DOHH2 (cell line): ENCODE data around the gene CIB4.

Source experiments
- H3F3A ChIP-seq: fragments of 200-600 bp; sonication (generic), shearing (Covaris generic); 2 replicates; pipeline ENCODE4 v1.6.0; 2016; ENCODE audit warnings: antibody characterized with exemption, mild to moderate bottlenecking; ENCODE audit not compliant: control insufficient read depth, insufficient read depth
- H3K27ac ChIP-seq: fragments of 200-600 bp; sonication (generic); 2 replicates; pipeline ENCODE4 v1.5.1; 2014; ENCODE audit warnings: low read depth, mild to moderate bottlenecking, low read length, moderate library complexity
- H3K27me3 ChIP-seq: fragments of 200-600 bp; sonication (generic); 2 replicates; pipeline ENCODE4 v1.6.1; 2014; ENCODE audit warnings: mild to moderate bottlenecking, low read length, mixed read lengths; ENCODE audit not compliant: control insufficient read depth
- H3K36me3 ChIP-seq: fragments of 200-600 bp; sonication (generic); 2 replicates; pipeline ENCODE4 v1.6.1; 2014; ENCODE audit warnings: mild to moderate bottlenecking, low read length, moderate library complexity, mixed read lengths; ENCODE audit not compliant: control insufficient read depth
- H3K4me1 ChIP-seq: fragments of 200-600 bp; sonication (generic); 2 replicates; pipeline ENCODE4 v1.6.1; 2014; ENCODE audit warnings: mild to moderate bottlenecking, low read length, mixed read lengths; ENCODE audit not compliant: control insufficient read depth
- H3K4me2 ChIP-seq: fragments of 200-600 bp; sonication (generic); 2 replicates; pipeline ENCODE4 v1.6.0; 2014; ENCODE audit warnings: mild to moderate bottlenecking, low read length, moderate library complexity
- H3K4me3 ChIP-seq: fragments of 200-600 bp; sonication (generic); 2 replicates; pipeline ENCODE4 v1.5.1; 2014; ENCODE audit warnings: mild to moderate bottlenecking, low read length, mixed read lengths
- H3K79me2 ChIP-seq: fragments of 200-600 bp; sonication (generic); 2 replicates; pipeline ENCODE4 v1.6.1; 2014; ENCODE audit warnings: mild to moderate bottlenecking, low read length, mixed read lengths; ENCODE audit not compliant: control insufficient read depth
- H3K9me2 ChIP-seq: fragments of 200-600 bp; sonication (generic); replicated peaks from 2 replicates; pipeline ENCODE4 v1.6.1; 2014; ENCODE audit warnings: mild to moderate bottlenecking, low read length, mixed read lengths; ENCODE audit not compliant: control insufficient read depth
- H3K9me3 ChIP-seq: fragments of 200-600 bp; sonication (generic); 2 replicates; pipeline ENCODE4 v1.6.1; 2014; ENCODE audit warnings: antibody characterized with exemption, low read length, mixed read lengths; ENCODE audit not compliant: control insufficient read depth, insufficient read depth
- H4K20me1 ChIP-seq: fragments of 200-600 bp; sonication (generic); 2 replicates; pipeline ENCODE4 v1.6.0; 2014; ENCODE audit warnings: low read depth, mild to moderate bottlenecking, antibody characterized with exemption, low read length, moderate library complexity; ENCODE audit not compliant: control insufficient read depth, insufficient read depth
- EZH2phosphoT487 ChIP-seq: fragments of 200-600 bp; sonication (generic); IDR thresholded peaks from 2 replicates; pipeline ENCODE4 v1.6.1; 2017; ENCODE audit warnings: borderline replicate concordance, mild to moderate bottlenecking, antibody characterized with exemption, low read length, moderate library complexity, mixed read lengths
- TF ChIP-seq, protein P1 (sequence below): fragments of 200-600 bp; sonication (generic); IDR thresholded peaks from one replicate; pipeline ENCODE4 v1.5.1; 2014; ENCODE audit warnings: antibody characterized with exemption, mild to moderate bottlenecking, low read depth, low read length; ENCODE audit not compliant: poor library complexity, severe bottlenecking

The CIB4 gene

DNA sequence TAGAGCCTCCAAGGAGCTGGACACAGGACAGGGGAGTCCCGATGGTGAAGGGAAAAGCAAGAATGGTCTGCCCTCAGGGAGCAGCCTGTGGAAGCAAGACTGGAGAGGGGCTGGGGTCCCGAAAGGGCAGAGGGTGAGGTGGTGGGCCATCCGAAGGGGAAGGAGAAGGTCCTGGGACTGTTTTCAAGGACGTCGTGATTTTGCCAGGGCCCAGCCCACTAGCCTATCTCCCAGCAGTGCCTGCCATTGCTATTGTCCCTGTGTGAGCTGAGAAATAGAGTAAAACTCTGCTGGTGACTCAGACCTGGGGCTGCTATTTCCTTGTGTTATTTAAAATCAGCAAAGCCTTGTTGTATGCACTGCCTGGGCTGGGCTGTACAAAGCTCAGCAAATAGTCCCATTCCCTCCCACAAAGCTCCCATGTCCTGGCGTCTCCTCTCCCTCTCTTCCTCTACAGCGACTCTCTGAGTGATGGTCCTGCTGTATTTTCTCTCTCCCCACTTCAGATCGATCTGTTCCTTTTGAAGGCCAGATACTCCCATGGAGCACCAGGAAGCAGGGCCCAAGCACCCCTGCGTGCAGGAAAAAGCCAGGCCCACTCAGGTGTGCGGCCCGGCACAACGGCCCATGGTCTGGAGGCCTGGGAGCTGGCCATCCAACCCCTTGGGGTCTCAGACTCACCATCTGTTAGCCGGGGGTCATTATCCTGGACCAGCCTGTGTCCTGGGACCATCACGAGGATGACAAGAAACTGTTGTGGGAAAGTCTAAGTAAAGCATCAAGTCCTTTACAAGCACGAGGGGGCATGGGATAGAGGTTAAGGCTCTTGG lies 98.3 kb downstream of the CIB4 start:
- no peaks in the 10 kb centered on the region for H4K20me1 ChIP-seq
- no peaks in the 10 kb centered on the region for H3F3A ChIP-seq
- H3K9me3 ChIP-seq, result no peaks in the 10 kb centered on the region
- no peaks in the 10 kb centered on the region for H3K36me3 ChIP-seq
- no peak overlapping the region for H3K4me2 ChIP-seq
- no peak overlapping the region for H3K4me3 ChIP-seq
- no peaks in the 10 kb centered on the region for H3K79me2 ChIP-seq
- no peak for TF ChIP-seq EZH2phosphoT487
- TF ChIP-seq, protein P1, sequence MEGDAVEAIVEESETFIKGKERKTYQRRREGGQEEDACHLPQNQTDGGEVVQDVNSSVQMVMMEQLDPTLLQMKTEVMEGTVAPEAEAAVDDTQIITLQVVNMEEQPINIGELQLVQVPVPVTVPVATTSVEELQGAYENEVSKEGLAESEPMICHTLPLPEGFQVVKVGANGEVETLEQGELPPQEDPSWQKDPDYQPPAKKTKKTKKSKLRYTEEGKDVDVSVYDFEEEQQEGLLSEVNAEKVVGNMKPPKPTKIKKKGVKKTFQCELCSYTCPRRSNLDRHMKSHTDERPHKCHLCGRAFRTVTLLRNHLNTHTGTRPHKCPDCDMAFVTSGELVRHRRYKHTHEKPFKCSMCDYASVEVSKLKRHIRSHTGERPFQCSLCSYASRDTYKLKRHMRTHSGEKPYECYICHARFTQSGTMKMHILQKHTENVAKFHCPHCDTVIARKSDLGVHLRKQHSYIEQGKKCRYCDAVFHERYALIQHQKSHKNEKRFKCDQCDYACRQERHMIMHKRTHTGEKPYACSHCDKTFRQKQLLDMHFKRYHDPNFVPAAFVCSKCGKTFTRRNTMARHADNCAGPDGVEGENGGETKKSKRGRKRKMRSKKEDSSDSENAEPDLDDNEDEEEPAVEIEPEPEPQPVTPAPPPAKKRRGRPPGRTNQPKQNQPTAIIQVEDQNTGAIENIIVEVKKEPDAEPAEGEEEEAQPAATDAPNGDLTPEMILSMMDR, result no peak
- H3K27ac ChIP-seq, result no peak overlapping the region
- H3K9me2 ChIP-seq, result no peaks in the 10 kb centered on the region
- no peaks in the 10 kb centered on the region for H3K4me1 ChIP-seq
- peaks cover 24% of the 10 kb centered on the region for H3K27me3 ChIP-seq

DNA sequence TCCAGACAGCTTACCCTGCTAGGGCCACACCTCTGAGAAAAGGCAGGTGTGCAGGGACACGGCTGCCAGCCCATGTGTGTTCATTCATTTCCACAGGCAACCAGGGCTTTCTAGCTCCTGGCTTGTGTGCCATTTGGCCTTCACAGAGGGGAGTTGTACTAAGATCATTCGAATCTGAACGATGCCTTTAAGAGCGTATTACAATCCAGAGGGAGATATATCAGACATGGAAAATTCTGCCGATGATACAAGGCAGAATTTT lies 99.0 kb downstream of the CIB4 start:
- Histone ChIP-seq H3K27ac (no peak overlapping the region), H3K4me3 (no peak overlapping the region), H3K9me2 (no peaks in the 10 kb centered on the region), H3K36me3 (no peaks in the 10 kb centered on the region), H3F3A (no peaks in the 10 kb centered on the region), H3K79me2 (no peaks in the 10 kb centered on the region), H3K4me1 (no peaks in the 10 kb centered on the region), H3K4me2 (no peak overlapping the region), H3K27me3 (peaks cover 21% of the 10 kb centered on the region), H3K9me3 (no peaks in the 10 kb centered on the region), H4K20me1 (no peaks in the 10 kb centered on the region)
- TF ChIP-seq, protein P1, result no peak
- TF ChIP-seq EZH2phosphoT487, result no peak

DNA sequence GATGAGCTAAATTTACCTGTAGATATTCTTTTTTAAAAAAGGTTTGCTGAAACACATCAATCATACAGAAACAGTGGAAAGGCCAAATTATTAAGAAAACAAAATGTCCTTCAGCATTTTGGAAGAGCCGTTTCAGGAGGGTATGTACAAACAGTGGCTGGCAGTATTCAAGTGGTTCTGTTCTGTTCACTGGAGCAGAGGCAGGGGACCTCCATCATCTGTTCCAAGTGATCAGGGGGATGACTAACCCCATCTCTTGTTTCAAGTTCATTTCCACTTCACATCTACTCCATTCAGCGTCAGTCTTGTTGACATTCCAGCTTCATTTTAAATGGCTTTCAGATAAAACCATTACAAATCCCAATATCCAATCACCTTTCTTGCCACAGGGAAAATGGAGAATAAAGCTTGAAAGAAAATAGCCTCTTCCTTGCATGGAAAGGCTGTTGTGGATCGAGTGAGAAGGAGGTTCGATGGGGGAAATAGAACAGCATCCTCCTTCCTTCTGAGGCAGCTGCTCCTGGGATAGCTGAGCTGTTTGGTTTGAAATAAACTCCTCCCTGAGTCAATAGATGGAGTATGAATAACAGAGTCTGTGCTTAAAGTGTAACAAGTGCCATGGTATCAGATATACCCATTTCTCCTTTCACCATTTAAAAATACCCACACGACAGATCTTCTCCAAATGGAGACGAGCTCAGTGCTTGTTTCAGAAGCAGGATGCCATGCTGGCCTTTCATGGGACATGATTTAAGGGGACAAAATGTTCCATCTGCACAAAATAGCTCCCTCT lies 99.6 kb downstream of the CIB4 start:
- Histone ChIP-seq H3K9me3 (no peaks in the 10 kb centered on the region), H3F3A (no peaks in the 10 kb centered on the region), H3K4me3 (no peak overlapping the region), H4K20me1 (no peaks in the 10 kb centered on the region), H3K27me3 (peaks cover 17% of the 10 kb centered on the region), H3K79me2 (no peaks in the 10 kb centered on the region), H3K4me2 (no peak overlapping the region), H3K9me2 (no peaks in the 10 kb centered on the region), H3K36me3 (no peaks in the 10 kb centered on the region), H3K27ac (no peak overlapping the region), H3K4me1 (no peaks in the 10 kb centered on the region)
- TF ChIP-seq EZH2phosphoT487, result no peak
- TF ChIP-seq, protein P1, result no peak
